HG03354 (cell line): ENCODE measurements around the gene OR2AE1.

Experiments
- ATAC-seq: cut with Tn5 transposase; IDR thresholded peaks from one replicate; pipeline ENCODE4 v1.9.1; 2021; ENCODE audit warnings: mild to moderate bottlenecking; ENCODE audit not compliant: unreplicated experiment, poor library complexity, severe bottlenecking

Gene OR2AE1

GRCh38 chr7:99863847-99864440 lies 12.9 kb downstream of the OR2AE1 start:
- ATAC-seq: no peak

- ATAC-seq: no peak
Observed at GRCh38 chr7:99860281-99861127, 16.3 kb downstream of the OR2AE1 start.

GRCh38 chr7:99855236-99855635 lies 21.6 kb downstream of the OR2AE1 start:
- ATAC-seq: no peak

GRCh38 chr7:99848420-99849216 lies 28.2 kb downstream of the OR2AE1 start:
- ATAC-seq: no peak

- no peak for ATAC-seq
Observed at GRCh38 chr7:99844328-99844727, 32.5 kb downstream of the OR2AE1 start.

GRCh38 chr7:99843808-99844207 lies 33.0 kb downstream of the OR2AE1 start:
- ATAC-seq: no peak

- no peak for ATAC-seq
Observed at GRCh38 chr7:99842926-99843325, 33.9 kb downstream of the OR2AE1 start.

GRCh38 chr7:99840136-99840869 lies 36.5 kb downstream of the OR2AE1 start:
- no peak for ATAC-seq

GRCh38 chr7:99839287-99840021 lies 37.4 kb downstream of the OR2AE1 start:
- ATAC-seq: no peak

- peak; percentile 66 for ATAC-seq
Observed at GRCh38 chr7:99837649-99838361, 39.0 kb downstream of the OR2AE1 start.

GRCh38 chr7:99835189-99835588 lies 41.6 kb downstream of the OR2AE1 start:
- no peak for ATAC-seq

GRCh38 chr7:99834382-99834781 lies 42.5 kb downstream of the OR2AE1 start:
- no peak for ATAC-seq

- no peak for ATAC-seq
Observed at GRCh38 chr7:99833289-99833877, 43.5 kb downstream of the OR2AE1 start.

- no peak for ATAC-seq
Observed at GRCh38 chr7:99831595-99831994, 45.2 kb downstream of the OR2AE1 start.

- no peak for ATAC-seq
Observed at GRCh38 chr7:99829524-99830160, 47.2 kb downstream of the OR2AE1 start.

GRCh38 chr7:99828811-99829210 lies 48.0 kb downstream of the OR2AE1 start:
- no peak for ATAC-seq

- ATAC-seq: no peak
Observed at GRCh38 chr7:99827040-99827778, 49.6 kb downstream of the OR2AE1 start.
